Putamen (tissue), 1 donor: ENCODE measurements around the gene TLL2.
A peak's percentile ranks its signal among the peaks of the same experiment; 100 is the strongest.

Source experiments
- DNase-seq: peaks from one replicate; pipeline ENCODE4 v3.0.0-alpha.2; 2016; ENCODE audit warnings: low spot score

TLL2 gene

DNA sequence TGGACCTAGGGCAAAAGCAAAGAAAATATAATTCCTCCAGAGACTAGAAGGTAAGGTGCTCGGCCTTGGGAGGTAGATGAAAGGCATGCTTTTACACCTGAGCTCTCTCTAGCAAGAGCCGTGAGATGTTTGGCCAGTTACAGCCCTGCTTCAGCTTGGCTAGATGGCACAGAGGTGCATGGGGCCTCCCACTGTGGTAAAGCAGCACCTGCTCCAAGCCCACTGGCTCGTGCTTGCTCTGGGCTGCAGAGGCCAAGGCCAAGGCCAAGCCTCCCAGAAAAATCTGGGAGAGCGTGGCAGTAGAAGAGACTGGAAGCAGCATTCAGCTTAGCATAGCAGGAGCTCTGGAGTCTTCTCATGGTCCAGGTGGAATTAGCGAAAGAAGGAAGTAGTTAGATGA is 123.9 kb downstream of the TLL2 start:
- no peak for DNase-seq

DNA sequence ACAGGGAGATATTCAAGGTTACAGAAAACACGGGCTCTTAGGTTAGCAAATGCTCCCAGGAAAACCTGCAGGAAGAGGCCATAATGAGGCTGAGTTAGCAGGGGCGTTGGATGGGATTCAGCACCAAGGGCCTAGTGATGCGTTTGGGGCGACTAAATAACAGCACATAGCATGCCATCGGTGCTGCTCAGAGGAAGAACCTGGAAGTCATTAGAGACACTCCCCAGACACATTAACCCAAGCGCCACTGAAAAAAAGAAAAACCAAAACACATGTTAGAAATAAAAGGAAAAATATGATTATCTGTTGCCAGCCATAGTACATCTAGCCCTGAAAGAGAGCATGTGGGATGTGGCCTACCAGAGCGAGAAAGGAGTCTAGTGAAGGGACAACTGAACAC is 126.1 kb downstream of the TLL2 start:
- no peak for DNase-seq

DNA sequence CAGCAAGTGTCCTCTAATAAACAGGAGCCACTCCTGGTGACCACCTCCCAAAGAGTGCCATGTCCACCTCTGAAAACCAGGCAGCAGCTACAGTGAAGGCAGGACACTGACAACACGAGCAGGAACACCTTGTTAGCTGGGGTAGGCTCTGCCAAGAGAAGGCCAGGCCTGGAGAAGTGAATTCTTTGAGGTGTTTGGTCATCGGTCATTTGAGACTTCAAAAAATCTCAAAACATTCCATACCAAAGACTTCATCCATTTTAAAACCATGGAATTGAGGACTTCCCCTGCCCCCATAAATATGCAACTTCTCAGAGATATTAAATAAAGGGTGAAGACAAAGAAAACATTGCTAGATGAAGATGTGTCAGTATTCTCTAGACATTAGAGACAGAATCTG is 126.6 kb downstream of the TLL2 start:
- no peak for DNase-seq

DNA sequence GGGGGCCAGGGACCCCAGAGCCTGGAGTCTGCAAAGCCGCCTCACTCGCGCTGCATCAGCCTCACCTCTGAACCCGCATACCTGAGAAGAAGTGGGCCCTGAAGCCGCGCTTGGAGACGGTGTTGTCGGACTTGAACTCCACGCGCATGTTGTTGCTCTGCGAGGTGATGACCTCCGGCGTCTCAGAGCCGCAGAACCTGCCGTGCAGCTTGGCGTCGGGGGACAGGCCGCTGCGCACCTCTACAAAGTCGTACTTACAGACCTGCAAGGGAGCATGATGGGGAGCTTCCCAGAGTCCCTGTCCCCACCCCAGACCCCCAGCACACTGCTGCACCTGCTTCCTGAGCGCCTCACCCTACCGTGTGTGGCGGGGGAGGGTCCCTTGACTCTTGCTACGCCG is 129.2 kb downstream of the TLL2 start:
- DNase-seq: no peak

DNA sequence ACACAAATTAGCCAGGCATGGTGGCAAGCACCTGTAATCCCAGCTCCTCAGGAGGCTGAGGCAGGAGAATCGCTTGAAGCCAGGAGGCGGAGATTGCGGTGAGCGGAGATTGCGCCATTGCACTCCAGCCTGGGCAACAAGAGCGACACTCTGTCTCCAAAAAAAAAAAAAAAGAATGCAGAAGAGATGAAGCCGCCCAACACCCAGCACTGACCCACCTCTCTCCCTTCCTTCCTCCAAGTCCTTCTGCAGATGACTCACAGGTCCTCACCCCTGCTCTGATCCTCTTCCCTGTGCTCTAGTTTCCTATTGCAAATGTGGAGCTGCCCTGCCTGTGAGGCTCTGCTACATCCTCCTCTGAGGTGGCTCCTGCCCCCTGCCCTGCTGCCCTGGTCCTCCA is 132.9 kb downstream of the TLL2 start:
- no peak for DNase-seq

DNA sequence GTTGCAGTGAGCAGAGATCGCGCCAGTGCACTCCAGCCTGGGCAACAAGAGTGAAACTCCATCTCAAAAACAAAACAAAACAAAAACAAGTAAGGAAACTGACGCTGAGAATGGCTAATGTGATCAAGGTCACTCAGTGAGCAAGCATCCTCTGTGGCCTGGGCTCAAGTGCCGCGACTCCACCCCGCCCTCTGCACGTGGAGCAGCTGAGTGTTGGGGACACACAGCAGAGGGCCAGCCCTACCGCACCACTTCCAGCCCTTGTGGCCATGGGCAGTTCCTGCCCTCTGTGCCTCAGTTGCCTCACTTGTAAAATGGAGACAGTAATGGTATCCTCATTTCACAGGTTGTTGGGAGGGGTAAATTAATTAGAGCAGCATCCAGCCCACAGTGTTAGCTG is 134.0 kb downstream of the TLL2 start:
- DNase-seq: no peak

DNA sequence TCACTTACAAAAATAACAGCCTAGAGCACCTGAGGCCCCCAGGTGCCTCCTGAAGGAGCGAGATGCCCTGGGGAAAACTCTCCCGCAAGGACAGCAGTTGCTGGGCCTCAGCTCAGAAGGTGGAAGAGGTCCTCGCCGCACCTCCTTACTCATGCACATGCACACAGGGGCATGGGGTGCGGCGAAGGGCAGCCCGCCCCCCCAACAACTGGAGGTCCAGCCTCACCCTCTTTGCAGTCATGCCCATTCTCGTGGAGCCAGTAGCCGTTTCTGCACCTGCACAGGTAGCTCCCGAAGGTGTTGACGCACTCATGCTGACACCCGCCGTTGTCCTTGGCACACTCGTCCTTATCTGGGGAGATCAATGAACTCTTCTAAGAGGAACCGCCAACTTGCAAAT is 135.0 kb downstream of the TLL2 start:
- no peak for DNase-seq

DNA sequence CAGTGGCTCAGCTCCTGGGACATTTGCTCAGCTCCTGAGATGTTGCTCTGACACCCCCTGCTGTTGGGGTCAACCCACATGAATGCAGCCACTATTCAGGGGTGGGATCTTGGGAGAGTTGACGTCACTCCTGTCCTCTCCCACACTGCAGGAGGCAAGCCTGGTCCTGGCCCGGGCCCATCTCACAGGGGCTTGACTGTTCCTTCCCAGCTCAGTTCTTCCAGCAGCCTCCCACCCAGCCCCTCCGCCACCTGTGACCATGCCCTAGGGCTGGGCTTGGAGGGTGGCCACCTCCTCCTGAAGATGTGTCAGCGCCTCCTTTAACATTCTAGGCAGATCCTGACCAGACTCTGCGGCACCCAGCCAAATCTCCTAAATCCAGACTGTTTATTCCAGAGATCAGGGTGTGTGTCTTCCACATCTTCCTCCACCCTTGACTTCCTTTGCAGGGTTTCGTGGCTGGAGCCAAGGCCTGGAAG is 135.9 kb downstream of the TLL2 start:
- no peak for DNase-seq

DNA sequence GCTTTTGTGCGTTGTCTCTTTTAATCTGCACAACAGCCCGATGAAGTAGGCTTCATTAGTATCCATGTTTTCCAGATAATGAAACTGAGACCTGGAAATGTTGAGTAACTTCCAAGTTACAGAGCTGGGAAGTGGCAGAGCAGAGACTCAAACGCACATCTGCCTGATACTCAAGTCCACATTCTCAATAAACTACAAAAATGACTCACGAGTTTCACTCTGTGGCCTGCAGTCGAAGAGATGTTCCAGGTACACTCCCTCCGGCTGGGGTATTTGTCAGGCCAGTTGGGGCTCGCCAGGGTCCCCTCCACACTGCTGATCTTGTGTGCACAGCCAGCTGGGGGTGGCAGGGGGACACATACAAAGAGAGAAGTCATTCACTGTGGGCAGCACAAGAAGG is 137.2 kb downstream of the TLL2 start:
- no peak for DNase-seq

DNA sequence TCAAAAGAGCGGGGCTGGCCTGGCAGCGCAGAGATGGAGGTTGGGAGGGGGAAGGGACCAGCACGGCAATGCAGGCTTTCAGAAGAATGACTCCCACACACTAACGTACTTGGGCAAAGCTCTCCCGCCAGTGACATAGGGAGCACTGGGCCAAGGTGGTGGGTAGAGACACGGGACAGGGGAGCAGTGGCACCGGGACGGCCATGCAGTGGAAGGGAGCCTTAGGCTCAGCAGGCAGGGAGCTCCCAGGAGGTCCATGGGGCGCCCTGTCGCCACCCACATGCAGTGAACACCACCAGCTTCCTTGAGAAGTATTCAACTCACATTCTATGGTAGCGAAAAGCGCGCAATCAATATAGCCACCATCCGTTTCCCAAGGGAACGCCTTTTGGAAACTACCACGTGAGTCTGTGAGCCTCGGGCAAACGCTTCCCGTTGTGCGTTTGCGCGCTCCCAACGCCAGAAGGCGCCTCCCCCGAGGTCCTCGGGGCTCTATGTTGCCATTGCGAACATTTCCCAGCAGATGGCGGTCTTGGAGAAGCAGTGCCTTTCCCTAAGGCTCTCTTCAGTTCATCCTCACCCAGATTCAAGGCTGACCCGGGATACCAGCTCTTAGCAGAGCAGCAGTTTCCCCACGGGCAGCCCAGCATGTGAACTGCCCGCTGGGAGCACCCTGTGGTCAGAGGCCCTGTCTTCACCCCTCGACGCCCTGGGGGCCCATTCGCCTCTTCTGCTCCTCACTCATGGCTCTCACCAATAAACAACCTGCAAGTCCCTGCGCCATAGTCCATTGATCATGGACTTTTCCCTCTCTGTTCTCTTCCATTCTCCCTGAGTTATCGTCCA is 138.5 kb downstream of the TLL2 start:
- peak; percentile 92 for DNase-seq

DNA sequence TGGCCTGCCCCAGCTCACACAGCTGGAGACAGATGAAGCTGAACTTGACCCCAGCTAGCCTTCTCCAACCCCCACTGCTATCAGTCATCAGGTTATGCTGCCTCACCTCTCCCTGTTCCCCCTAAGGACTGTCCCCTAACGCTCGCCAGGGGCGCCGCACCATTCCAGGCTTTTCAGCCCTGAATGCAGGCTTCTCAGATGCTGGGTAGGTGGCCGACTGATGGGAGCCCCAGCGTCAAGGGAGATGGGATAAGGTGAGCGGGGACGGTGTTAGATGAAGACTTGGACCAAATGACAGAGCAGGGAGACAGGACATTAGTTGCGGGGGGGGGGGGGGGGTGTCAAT is 139.1 kb downstream of the TLL2 start:
- no peak for DNase-seq

DNA sequence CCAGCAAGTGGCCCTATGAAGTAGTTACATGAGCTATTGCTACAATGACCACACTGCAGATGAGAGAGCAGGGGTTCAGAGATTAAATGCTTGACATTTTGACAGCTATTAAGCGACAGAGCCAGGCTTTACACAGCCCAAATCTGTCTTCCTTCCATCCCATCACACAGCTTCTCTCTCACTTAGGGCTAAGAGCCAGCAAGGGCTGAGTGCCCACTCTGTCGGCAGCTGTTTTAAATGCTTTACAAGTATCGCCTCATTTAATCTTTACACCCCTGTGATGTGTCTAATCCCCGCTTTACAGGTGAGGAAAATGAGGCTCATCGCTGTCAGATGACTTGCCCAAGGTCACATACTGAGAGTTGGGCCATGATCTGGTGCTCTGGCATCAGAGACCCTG is 139.7 kb downstream of the TLL2 start:
- no peak for DNase-seq

DNA sequence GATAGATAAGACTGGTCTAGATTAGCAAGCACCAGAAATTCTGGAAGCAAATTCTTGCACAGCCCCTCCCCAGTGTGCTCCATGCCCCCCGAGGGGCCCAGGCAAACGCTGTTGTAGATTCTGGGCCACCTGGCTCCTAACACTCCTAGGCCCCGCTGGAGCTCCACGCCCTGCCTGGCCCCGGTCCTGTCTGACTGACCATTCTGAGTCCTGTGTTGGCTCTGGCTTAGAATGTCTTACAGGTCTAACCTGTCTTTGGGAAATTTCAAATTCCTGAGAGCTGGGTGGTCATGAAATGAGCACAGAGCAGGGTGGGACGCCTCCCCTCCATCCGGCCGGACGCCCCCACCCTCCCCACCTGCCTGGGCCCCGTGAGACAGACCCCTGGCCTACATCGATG is 142.4 kb downstream of the TLL2 start:
- DNase-seq: no peak

DNA sequence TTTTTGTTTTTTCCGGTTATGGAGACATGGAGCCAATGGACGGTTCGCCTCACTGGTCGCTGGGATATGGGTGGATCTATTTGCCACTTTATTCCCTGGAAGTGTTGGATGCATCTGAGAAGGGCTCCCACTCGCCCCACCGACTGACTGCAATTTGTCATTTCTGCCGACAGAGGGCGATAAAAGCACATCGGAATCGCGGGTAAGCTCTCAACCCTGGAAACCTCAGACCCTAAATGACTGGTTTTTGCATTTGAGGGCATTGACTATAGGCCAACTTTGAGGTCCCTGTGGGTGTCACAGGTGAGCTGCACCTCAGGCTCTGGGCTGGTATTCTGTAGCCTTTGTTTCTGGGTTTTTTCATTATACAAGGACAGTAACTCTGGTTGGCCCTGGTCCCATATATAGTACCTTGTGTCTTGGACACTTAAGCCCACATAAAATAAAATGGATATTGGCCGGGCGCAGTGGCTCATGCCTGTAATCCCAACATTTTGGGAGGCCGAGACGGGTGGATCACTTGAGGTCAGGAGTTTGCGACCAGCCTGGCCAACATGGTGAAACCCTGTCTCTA is 143.1 kb downstream of the TLL2 start:
- DNase-seq: peak; percentile 58

DNA sequence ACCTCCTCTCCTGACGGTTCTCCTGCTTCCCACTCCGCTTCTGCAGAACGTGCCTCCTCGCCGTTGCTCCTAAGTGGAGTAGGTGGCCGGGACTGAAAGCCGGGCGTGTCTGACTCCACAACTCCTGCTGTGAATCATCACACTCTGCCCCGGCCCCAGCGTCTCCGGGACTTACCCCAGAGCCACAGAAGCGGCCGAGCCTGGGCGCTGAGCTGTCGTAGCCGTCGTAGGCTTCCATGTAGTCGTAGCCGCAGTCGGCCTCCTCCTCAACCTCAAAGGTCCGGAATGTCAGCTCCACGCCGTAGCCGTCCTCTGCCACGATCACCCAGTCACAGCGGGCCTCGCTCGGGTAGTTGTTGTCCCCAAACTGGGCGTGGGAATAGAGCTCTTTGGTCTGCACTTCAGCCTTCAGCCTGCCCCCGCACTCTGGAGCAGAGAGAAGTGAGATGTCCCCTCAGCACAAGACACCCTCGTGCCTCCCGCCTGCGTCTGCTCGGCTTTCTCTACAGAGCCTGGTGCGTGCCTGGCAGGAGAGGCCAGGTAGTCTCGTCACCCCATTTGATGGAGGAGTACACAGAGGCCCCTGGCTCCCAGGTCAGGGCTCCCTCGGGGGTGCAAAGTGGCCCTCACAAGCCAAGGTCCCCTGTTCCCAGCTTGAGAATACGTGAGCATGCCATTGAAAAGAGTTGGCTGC is 143.7 kb downstream of the TLL2 start:
- no peak for DNase-seq

DNA sequence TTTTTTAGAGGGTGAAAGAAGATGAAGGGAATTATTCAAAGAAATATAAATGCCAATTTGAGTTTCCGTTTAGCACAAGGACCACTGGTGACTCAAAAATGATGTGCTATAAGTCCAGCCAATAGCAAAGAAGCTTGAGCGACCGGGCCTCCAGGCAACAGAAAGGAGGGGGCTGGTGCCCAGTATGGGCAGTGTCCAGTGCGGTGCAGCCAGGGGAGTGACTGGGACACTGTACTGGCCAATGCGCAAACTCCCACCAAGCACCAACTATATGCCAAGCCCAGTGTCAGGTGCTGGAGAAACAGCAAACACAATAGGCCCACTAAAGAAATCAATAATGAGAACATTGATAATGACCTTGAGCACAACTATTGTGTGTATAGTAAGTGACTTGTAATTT is 144.8 kb downstream of the TLL2 start:
- DNase-seq: no peak

DNA sequence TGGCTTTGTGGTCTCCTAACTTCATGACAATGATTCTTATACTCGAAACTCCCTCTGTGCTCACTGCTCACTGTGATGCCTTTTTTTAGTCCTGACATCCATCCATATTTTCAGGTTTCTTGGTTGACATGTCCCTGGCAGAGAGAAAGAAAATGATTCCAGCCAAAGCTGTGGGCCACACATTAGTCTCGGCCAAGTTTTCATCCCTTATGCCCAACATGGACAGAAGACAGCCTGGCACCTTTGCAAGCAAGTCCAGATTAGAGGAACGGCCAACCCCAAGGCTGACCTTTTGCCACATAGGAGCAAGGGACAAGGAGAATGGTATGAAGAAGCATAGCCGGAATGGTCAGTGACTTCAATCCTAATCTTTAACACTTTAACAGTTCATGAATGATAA is 146.3 kb downstream of the TLL2 start:
- no peak for DNase-seq

DNA sequence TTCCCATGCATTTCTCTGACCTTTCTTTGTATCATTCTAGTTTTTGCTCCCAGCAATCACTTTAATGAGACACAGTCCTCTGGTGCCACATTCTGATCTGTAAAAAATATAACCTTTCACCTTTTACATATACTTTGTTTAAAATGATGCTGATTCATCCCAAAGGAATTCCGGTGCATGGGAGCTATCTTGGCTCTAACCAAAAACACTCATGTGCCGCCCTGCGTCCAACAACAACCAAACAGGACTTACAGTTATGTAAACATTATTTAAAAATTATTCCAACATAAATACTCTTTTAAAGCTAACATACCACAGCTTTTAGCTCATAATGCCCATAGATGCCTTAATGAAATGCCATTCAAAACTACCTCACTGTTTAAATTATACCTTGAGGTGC is 147.2 kb downstream of the TLL2 start:
- DNase-seq: no peak

DNA sequence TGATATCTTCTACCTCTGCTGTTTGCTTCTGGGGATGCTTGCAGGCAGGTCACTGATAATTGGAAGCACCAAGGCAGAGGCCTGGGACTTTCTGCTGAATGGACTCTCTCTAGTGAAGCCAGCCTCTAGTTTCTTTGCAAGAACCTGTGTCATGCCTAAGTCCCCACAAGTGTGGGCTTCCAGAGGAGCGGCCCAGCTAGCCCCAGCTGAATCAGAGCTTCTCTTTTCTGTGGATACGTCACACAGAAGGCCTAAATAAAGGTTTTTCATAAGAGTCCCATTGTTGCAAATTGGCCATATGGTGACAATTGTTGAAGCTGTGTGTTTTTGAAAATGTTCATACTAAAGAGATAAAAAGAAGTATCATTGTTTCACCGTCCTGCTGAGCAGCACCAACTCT is 148.2 kb downstream of the TLL2 start:
- peak; percentile 69 for DNase-seq

DNA sequence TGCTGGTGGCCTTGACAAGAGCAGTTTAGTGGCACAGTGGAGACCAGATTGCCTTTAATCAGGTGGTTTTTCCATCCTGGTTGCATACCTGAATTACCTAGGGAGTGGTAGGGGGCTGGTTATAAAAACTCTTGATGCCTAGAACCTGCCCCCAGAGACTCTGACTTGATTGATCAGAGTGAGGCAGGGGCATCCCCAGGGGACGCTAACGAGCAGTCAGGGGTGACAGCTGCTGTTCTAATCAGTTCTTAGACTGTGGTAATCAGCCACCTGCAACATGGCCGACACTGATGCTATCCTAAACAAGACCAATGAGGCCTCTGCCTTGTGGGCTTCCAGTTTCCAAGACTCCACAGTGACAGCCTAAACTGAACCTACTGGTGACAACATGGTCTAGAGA is 153.0 kb downstream of the TLL2 start:
- DNase-seq: no peak

DNA sequence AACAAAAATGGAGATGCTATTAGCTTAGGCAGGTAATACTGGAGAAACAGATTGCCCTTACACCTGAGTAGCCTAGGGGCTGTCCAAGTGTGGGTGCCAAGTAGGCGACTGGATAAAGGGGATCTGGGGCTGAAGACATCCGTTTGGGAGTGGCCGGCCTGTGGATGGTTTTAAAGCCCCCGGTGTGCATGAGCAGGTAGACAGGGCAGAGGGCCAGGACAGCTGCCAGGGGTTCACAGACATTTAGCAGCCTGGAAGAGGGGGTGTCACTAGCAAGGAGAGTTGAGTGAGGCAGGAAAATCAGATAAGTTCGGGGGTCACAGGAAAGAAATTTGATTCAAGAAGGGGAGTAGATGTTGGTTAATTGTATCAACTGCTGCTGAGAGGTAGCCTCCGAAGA is 153.4 kb downstream of the TLL2 start:
- DNase-seq: no peak

DNA sequence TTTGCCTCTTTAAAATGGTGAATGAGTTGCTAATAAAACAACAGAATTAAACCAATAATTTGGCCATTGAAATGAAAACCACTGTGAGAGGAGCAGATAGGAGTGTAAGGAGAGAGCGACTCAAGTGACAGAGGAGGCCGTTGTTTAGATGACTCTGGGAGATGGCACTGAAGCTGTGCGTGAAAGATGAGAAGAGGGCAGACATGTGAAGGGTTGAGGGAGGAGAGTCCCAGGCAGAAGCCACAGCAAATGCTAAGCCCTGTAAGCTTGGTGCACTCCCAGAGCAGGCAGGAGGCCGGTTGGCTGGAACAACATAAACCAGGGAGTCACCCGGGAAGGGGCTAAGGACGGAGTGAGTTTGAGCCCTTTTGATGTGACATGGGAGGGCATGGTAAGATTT is 154.1 kb downstream of the TLL2 start:
- peak; percentile 56 for DNase-seq

DNA sequence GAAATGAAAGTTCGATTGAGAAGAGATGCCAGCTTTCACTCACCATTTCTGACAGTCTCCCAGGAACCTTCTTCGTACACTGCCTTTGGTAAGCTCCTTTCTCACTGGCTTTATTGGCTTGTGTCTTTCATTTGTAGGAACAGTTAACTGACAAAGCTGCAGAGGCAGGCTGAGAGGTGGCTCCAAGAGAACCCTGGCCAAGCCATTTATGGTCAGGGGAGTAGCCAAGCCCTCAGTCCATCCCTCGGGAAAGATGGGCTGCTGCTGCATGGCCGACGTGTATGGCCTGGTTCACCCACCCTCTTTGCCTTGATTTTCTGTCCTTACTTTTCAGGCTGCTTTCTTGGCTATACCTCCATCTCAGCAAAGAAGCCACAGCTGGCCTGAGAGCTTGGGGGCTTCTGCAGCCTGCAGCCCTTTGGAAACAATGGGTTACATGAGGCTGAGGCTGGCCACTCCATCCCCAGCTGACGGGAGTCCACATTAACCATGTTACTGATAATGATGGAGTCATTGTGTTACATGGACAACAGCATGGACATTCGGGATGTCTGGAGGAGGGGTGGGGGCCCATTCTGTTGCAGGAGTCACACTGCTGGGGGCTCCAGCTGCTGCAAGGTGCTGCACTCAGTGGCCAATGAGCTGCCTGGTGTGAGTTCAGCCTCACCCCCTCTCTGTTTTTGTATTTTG is 154.7 kb downstream of the TLL2 start, which contains the start of gene OPALIN:
OPALIN (minus strand) TSS at position 152 of the 690 bp plus-strand sequence; CDS start at position 46, 106 bp downstream.
- DNase-seq: peak; percentile 87
